Stimulated activated CD8-positive, alpha-beta memory T cell treated with anti-CD3 and anti-CD28 coated beads, Interleukin-12 subunit alpha, Interleukin-12 subunit beta, amount 100 ng/mL, for 24 hours (primary cell): ENCODE data around the gene VILL.
"Not testable (repeated sequence)": the region's sequence is repeated elsewhere in the genome, so short reads cannot be mapped to it uniquely, and the experiment has no call there.

Source experiments
- DNase-seq: peaks from one replicate; pipeline ENCODE4 v3.0.0-alpha.2; 2020; ENCODE audit errors: extremely low read depth

The VILL gene

DNA sequence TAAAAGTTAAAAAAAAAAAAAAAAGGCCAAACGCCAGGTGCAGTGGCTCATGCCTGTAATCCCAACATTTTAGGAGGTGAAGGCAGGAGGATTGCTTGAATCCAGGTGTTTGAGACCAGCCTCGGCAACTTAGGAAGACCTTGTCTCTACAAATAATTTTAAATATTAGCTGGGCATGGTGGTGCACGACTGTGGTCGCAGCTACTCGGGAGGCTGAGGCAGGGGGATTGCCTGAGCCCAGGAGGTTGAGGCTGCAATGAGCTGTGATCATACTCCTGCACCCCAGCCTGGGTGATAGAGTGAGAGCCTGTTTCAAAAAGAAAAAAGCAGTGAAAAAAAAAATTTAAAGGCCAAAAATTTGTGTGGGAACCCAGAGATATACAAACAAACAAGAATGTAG lies 45.7 kb downstream of the VILL start:
- no peak for DNase-seq

DNA sequence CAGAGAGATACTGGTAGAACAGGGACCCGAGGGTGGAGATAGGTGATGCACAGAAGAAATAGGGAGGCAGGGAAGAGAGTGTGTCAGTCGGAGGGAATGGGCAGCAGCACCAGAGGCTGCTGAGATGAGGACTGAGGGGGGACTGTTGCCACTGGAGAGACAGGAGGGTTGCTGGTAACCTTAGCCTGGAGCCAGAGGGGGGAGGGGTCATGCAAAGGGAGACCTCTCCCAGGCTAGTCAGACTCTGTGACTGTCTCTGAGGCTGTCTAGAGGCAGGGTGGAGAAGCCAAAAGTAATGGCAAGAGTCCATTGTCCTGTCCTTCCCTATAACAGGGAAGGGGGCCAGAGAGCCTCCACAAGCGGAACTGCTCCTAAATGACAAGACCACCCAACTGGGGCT lies 46.3 kb downstream of the VILL start:
- no peak for DNase-seq

DNA sequence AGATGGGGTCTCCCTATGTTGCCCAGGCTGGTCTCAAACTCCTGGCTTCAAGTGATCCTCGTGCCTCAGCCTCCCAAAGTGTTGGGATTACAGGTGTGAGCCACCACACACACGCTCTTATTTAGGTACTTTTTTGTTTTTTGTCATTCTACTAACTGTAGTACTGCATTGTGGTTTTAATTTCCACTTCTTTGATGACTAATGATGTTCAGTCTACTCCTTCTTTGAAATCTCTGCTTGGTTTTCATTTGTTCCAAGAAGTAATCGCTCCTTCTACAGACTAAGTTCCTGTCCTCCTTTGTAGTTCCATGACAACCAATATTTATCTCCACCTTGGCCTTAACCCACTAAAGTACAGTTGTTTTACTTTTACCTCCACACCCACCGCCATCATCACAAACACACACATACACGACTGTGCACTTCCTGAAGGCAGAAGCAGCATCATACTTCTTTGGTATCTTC lies 47.9 kb downstream of the VILL start:
- no peak for DNase-seq

DNA sequence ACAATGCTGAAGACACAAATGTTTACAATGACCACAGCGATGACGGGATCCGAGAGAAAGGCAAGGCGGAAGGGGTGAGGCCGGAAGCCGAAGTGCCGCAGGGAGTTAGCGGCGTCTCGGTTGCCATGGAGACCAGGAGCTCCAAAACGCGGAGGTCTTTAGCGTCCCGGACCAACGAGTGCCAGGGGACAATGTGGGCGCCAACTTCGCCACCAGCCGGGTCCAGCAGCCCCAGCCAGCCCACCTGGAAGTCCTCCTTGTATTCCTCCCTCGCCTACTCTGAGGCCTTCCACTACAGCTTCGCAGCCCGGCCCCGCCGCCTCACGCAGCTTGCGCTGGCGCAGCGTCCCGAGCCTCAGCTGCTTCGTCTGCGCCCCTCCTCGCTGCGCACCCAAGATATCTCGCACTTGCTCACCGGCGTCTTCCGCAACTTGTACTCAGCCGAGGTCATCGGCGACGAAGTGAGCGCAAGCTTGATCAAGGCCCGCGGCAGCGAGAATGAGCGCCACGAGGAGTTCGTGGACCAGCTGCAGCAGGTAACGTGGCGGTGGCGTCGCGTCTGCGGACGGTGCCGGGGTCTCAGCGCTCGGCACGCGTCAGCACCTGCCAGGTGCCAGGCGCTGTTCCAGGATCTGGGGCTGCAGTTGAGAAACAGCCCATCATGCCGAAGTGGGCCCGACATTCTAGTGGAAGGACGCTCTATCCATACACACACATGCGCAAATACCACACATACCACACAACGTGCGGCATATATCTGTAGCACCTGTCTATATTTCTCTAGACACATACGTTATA lies 48.7 kb downstream of the VILL start, which contains the start of gene DLEC1:
Gene DLEC1, plus strand, starts transcription at position 108 of the 798 bp plus-strand sequence. Its CDS starts 18 bp downstream, at position 126.
- DNase-seq: peak; percentile 65

DNA sequence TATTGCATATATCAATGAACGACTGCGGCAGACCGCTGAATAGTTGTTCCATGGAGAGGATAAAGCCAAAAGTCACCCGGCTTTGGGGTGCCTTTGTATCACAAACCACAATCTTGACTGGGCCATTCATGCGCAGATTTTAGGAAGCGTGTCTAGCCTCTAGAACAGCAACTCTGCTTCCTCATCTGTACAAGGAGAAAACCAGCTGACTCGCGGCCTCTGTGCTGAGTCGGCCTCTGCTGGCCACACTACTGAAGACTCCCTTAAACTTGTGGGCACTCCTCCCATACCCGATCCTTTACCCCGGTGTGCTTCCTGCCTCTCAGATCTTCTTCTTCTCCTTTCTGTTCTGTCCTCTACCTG lies 49.3 kb downstream of the VILL start:
- DNase-seq: no peak

DNA sequence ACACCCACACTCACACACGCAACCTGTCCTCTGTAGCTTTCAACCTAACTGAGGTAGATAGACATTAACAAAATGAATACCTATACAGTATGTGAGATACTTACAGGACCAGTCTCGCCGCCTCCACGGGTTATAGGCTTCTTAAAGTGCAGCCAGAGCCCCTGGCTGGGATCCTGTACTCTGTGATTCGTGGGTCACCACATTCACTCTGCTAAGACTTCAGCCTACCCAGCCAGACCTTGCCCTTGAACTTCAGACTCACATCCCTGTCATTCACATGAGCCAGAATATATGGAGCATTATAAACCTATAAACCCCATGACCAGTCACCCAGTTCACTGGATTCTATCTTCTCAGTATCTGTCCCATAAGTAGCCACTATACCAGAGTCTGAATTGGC lies 49.8 kb downstream of the VILL start:
- DNase-seq: no peak

DNA sequence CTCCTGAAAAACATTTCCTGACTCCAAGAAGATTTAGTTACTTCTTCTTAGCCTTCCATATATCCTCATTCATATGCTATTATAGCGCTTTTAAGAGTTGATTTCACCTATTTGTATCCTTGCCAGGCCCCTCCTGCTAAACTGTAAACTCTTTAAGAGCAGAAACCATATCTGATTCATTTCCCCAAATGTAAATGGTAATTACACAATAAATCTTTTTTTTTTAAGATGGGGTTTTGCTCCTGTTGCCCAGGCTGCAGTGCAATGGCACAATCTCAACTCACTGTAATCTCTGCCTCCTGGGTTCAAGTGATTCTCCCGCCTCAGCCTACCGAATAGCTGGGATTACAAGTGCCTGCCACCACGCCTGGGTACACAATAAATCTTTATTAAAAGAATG lies 52.9 kb downstream of the VILL start:
- no peak for DNase-seq

DNA sequence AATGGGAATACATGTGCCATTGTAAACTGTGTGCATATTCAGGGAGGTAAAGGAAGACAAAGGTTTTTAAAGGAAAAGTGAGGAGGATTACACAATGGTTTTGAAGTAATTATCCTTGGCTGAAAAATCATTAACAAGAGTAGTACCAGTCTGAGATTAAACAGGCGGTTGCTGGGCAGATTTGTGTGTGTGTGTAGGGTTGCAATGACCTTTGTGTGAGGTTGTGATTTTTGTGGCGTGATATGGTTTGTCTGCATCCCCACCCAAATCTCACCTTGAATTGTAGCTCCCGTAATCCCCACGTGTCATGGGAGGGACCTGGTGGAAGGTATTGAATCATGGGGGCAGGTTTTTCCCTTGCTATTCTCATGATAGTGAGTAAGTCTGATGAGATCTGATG lies 55.4 kb downstream of the VILL start:
- DNase-seq: no peak

DNA sequence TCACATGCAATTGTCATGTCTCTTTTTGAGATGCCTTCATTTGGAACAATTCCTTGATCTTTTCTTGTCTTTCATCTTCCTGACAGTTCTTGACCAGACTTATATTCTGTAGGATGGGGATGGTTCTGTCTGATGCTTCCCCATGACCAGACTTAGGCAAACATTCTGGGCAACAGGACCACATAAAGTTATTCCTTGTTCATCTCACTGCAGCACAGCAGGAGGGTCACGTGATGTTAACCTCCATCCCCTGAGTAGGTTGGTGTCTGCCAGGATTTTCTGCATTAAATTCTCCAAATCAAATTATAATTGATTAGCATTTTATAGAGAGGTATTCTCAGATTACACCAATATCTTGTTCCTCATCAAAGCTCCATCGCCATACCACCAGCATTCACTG lies 56.2 kb downstream of the VILL start:
- DNase-seq: no peak

DNA sequence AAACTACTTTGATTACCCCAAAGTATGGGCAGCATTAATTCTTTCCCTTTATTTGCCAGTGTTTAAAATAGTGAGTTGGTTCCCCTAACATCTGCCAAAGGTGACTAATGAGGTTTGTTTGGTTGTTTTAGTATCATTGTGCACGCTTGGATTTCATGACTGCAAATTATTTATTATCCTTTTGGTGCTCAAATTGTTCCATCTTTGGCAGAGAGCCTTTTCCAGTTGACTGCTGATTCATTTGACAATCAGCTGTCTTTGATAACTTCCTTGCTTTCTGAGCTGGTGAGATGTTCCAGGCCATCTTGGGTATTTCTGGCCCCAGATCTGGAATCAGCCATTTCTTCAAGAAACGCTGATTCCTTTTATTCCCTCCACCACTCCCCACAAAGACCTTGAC lies 57.3 kb downstream of the VILL start:
- no peak for DNase-seq

DNA sequence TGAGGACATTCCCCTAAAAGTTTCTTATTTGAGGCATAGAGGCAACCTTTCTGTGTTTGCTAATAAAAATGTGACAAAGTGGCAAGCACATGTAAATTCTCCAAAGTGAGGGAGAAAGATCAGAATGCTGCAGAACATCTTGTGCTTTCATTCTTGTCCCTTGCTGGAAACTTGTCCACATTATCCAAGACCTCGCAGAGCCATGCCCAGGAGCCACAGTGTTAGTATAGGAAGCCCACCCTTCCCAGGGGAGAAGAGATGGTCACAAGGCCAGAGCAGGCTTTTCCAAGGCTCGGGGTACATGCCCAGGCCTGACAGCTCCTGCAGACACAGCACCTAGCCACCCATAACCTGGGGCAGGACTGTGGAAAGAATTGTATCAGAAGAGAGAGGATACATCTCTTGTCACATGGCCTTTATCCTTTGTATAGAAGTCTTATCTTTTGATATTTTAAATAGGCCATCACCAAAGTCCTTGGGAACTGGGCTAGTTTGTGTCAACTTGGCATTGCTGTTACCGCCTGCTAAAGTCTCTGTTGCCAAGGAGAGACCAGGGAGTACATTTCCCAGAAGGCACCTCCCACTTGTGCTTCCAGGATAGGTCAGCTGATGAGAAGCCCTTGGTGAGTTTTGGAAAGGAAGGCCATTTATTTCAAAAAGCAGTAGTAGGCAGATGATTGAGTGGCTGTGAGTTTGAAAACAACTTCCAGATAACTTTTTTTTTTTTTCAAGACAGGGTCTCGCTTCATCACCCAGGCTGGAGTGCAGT lies 59.0 kb downstream of the VILL start:
- no peak for DNase-seq

DNA sequence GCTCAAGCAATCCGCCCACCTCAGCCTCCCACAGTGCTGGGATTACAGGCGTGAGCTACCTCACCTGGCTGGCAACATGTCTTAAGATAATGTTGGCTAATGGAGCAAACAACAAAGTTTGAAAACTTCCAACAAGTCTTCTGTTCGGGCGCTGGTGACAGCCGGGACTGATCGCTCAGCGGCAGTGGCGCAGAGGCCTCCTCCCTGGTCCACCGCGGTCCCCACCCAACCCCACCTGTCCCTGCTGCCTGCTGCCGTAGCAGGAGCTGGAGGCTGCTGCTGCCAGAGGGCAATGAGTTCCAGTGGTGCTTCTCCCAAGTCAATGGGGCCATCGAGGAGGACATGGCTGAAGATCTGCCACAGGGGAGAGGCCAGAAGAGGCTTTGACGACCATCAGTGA lies 60.5 kb downstream of the VILL start:
- no peak for DNase-seq

DNA sequence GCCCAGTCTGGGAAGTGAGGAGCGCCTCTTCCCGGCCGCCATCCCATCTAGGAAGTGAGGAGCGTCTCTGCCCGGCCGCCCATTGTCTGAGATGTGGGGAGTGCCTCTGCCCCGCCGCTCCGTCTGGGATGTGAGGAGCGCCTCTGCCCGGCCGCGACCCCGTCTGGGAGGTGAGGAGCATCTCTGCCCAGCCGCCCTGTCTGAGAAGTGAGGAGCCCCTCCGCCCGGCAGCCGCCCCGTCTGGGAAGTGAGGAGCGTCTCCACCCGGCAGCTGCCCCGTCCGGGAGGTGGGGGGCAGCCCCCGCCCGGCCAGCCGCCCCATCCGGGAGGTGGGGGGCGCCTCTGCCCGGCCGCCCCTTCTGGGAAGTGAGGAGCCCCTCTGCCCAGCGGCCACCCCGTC lies 62.7 kb downstream of the VILL start:
- not testable (repeated sequence) for DNase-seq

DNA sequence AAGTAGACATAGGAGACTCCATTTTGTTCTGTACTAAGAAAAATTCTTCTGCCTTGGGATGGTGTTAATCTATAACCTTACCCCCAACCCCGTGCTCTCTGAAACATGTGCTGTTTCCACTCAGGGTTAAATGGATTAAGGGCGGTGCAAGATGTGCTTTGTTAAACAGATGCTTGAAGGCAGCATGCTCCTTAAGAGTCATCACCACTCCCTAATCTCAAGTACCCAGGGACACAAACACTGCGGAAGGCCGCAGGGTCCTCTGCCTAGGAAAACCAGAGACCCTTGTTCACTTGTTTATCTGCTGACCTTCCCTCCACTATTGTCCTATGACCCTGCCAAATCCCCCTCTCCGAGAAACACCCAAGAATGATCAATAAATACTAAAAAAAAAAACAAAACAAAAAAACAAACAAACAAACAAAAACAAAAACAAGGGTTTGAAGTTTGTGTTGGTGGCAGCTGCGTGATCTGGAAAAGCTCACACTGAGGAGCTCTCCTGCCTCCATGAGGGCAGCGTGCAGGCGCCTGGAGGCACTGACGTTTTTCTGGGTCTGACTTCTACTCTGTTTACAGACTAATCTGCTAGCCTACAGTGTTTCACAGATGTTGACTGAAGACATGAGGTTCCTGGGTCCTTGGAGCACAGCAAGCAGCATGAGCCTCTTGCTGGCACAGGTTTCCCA lies 63.4 kb downstream of the VILL start:
- DNase-seq: not testable (repeated sequence)

DNA sequence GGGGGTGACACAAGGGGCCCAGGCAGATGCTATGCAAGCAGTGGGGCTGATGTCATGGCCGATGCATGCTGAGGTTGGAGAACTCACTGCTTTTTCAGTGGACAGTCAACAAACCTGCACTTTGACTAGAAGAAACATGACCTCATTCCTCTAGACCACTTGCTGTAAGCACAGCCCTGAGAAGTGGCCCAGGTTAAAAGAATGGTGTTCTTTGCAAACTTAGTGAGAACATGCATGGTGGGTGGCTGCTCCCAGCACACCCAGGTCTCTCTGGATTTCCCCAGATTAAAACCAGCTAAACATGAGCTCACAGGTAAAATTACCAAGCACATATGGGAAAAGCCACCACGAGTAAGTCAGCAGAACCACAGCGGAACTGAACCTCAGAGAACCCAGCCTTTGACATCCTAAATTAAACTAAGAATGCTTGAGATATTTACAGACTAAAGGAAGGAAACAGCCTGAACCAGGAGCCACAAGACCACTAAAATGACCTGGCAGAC lies 64.0 kb downstream of the VILL start:
- DNase-seq: no peak
